T-cell (primary cell): ENCODE measurements around the gene LRP1B. TPM values are rescaled to one million over a fixed set of nuclear protein-coding genes. Genes with fewer than 3 reads are reported as not detected.

Experiments
- ATAC-seq, 4 experiments: fragments of 200-7000 bp in 3 of 4; fragments of 150-1000 bp in 1 of 4; cut with Tn5 transposase; replicated peaks in 1 of 4; 1 replicate in 3 of 4; 2 replicates in 1 of 4; pipeline ENCODE4 v1.10.0; 2021; ENCODE audit warnings: moderate library complexity in 3 of 4, mild to moderate bottlenecking in 2 of 4, moderate number of reproducible peaks in 1 of 4
- CTCF ChIA-PET, 2 donors: fragments of 300-600 bp; sonication (Branson Sonifier 250); formaldehyde crosslinking; loops; one replicate each; lab custom pipeline; 2022; ENCODE audit warnings: antibody characterized with exemption in 2 of 2; lab: Charles Lee
- POLR2A ChIA-PET, 2 donors: fragments of 300-600 bp; sonication (Branson Sonifier 250); formaldehyde crosslinking; loops; one replicate each; lab custom pipeline; 2022; ENCODE audit warnings: antibody characterized with exemption in 2 of 2; lab: Charles Lee
- DNase-seq, 35 experiments: peaks; one replicate each; pipeline versions ENCODE4 v3.0.0 to v3.0.0-alpha.2; 2013 to 2023
- H3K27ac ChIP-seq: one replicate; pipeline ENCODE4 v1.5.1; 2013; ENCODE audit warnings: low read length
- H3K27me3 ChIP-seq, 2 experiments: replicated peaks in 1 of 2; 1 replicate in 1 of 2; 2 replicates in 1 of 2; pipeline versions ENCODE4 v1.6.1 to v1.7.0; 2013; ENCODE audit warnings: low read length in 1 of 2, mixed read lengths in 1 of 2; ENCODE audit not compliant: control insufficient read depth in 2 of 2, insufficient read depth in 2 of 2; ENCODE audit errors: extremely low read depth in 1 of 2
- H3K36me3 ChIP-seq, 2 donors: 1 replicate in 1 of 2; 2 replicates in 1 of 2; pipeline versions ENCODE4 v1.6.1 to v1.7.0; 2013; ENCODE audit warnings: low read length in 1 of 2; ENCODE audit not compliant: control insufficient read depth in 2 of 2, insufficient read depth in 1 of 2; ENCODE audit errors: extremely low read depth in 1 of 2
- H3K4me1 ChIP-seq, 2 experiments: 1 replicate in 1 of 2; 2 replicates in 1 of 2; pipeline versions ENCODE4 v1.6.1 to v1.7.0; 2013; ENCODE audit warnings: low read length in 2 of 2, mixed read lengths in 1 of 2; ENCODE audit not compliant: insufficient read depth in 2 of 2, control insufficient read depth in 1 of 2; ENCODE audit errors: extremely low read depth in 1 of 2
- H3K4me3 ChIP-seq, 2 donors: 1 replicate in 1 of 2; 2 replicates in 1 of 2; pipeline versions ENCODE4 v1.5.1 to v1.7.0; 2013; ENCODE audit warnings: mild to moderate bottlenecking in 2 of 2, low read length in 1 of 2, moderate library complexity in 1 of 2; ENCODE audit not compliant: control insufficient read depth in 1 of 2; ENCODE audit errors: extremely low read depth in 1 of 2
- H3K9me3 ChIP-seq: 2 replicates; pipeline ENCODE4 v1.7.0; 2013
- H3K27ac Mint-ChIP-seq, 2 donors: one replicate each; pipeline ENCODE4 v1.8.0; 2020 to 2021; ENCODE audit warnings: mild to moderate bottlenecking in 2 of 2, mixed read lengths in 2 of 2
- H3K27me3 Mint-ChIP-seq, 2 donors: one replicate each; pipeline ENCODE4 v1.8.0; 2021 to 2022; ENCODE audit warnings: mixed read lengths in 2 of 2
- H3K36me3 Mint-ChIP-seq: one replicate; pipeline ENCODE4 v1.8.0; 2021; ENCODE audit warnings: mixed read lengths
- H3K4me1 Mint-ChIP-seq, 3 donors: one replicate each; pipeline ENCODE4 v1.8.0; 2020 to 2022; ENCODE audit warnings: mixed read lengths in 3 of 3, mild to moderate bottlenecking in 1 of 3
- H3K4me3 Mint-ChIP-seq, 3 donors: one replicate each; pipeline ENCODE4 v1.8.0; 2020 to 2022; ENCODE audit warnings: mild to moderate bottlenecking in 3 of 3, mixed read lengths in 3 of 3, moderate library complexity in 3 of 3
- H3K9me3 Mint-ChIP-seq, 3 donors: one replicate each; pipeline ENCODE4 v1.8.0; 2020 to 2022; ENCODE audit warnings: mixed read lengths in 3 of 3
- WGBS: methylation state at CpG from one replicate; pipeline ENCODE4 v1.1.5; 2013; ENCODE audit warnings: missing lambda C conversion rate; ENCODE audit not compliant: insufficient coverage; 5-methylcytosine and 5-hydroxymethylcytosine counted together
- total RNA-seq, 35 experiments: library from RNA in 6 of 35; stranded (reverse) in 6 of 35; fragments of 120-200 nt in 1 of 35; gene quantifications; one replicate each; pipeline versions ENCODE4 v1.2.1 to v1.2.4 and lab custom pipeline; 2013 to 2026

The LRP1B gene
- total RNA-seq, 5 donors from 2014 or later (not counting 1 experiment from before 2014, with no cell fraction given), result not detected

DNA sequence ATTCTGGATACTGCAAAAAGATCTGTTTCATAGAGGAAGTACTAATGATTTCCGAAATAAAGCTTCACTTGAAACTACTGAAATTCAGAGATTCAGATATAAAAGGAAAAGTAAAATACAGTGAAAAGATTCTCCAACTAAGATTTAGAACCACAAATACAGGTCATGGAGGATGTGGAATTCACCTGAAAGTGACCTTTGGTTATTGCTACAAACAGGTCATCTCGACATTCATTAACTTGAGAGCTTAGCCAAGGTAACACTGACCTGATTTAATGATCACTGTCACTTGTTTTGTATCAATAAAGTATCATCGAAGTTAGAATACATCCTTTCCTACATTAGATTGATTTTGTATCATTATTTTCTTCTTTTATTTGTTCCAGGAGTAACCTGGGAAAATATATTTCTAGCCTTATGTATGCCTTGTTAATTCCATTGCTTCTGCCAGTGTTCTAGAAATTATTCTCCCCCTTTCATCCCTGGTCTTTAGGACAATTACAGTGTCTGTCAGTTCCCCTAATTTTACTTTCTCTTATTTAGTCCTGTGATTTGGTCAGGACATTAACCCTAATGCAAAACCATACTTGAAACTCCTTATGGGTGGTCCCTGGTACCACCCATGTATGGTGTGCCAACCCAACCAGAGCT, 420.1 kb downstream of the LRP1B start:
- no CpG with 5 or more reads among the region's 3 CpGs for WGBS
- Mint-ChIP-seq H3K4me3 (no peak overlapping the region), H3K9me3 (peaks cover 5 to 15% (median 12%) of the 10 kb centered on the region in 3 donors), H3K36me3 (no peaks in the 10 kb centered on the region), H3K27ac (no peak overlapping the region), H3K4me1 (no peaks in the 10 kb centered on the region), H3K27me3 (no peaks in the 10 kb centered on the region)
- DNase-seq, result no peak
- ChIA-PET CTCF (no interaction called here), POLR2A (no interaction called here)
- no peak overlapping the region for H3K4me3 ChIP-seq
- H3K27me3 ChIP-seq, result no peaks in the 10 kb centered on the region
- no peaks in the 10 kb centered on the region for H3K4me1 ChIP-seq
- no peak for ATAC-seq
- H3K27ac ChIP-seq, result no peak overlapping the region
- no peaks in the 10 kb centered on the region for H3K36me3 ChIP-seq
- H3K9me3 ChIP-seq, result no peaks in the 10 kb centered on the region

DNA sequence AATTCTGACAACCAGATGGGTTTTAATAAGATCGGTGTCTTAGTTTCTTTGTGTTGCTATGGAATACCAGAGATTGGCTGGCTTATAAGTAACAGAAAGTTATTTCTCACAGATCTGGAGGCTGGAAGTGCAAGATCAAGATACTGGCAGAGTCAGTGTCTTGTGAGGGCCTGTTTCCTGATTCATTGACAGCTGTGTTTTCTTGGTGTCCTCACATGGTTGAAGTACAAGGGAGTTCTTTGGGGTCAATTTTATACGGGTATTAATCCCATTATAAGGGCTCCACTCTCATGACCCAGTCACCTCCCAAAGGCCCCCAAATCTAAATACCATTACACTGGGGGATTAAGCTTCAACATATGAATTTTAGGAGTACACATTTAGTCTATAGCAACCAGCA, 421.1 kb downstream of the LRP1B start:
- ChIA-PET POLR2A (no interaction called here), CTCF (no interaction called here)
- Histone ChIP-seq H3K4me3 (no peak overlapping the region), H3K27me3 (no peaks in the 10 kb centered on the region), H3K36me3 (no peaks in the 10 kb centered on the region), H3K27ac (no peak overlapping the region), H3K9me3 (no peaks in the 10 kb centered on the region), H3K4me1 (no peaks in the 10 kb centered on the region)
- Mint-ChIP-seq H3K4me1 (no peaks in the 10 kb centered on the region), H3K4me3 (no peak overlapping the region), H3K36me3 (no peaks in the 10 kb centered on the region), H3K27me3 (no peaks in the 10 kb centered on the region), H3K9me3 (peaks cover 5 to 15% (median 12%) of the 10 kb centered on the region in 3 donors), H3K27ac (no peak overlapping the region)
- ATAC-seq (no peak), DNase-seq (no peak)
- 100% methylated on average over 1 of the region's 2 CpGs for WGBS

DNA sequence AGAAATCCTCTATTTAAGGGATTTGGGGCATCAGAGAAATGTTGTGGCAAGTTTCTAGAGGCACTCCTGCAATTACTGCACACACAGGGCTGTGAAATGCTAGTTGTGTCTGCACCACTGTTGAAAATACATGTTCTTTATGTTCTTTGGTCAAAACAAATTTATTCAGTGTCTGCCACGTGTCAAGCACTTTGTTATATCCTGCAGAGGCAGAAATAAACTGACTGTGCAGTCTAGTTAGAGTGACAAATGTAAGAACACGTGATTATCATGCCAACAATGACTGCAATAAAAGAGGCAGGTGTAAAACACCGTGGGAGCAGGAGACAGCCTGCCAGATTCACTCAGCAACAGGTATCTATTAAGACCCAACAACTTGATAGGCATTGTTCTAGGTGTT, 423.3 kb downstream of the LRP1B start:
- 29% methylated on average over 1 of the region's 3 CpGs for WGBS
- Mint-ChIP-seq H3K9me3 (peaks cover 7 to 19% (median 12%) of the 10 kb centered on the region in 3 donors), H3K4me3 (no peak overlapping the region), H3K4me1 (no peaks in the 10 kb centered on the region), H3K27me3 (no peaks in the 10 kb centered on the region), H3K27ac (no peak overlapping the region), H3K36me3 (no peaks in the 10 kb centered on the region)
- CTCF ChIA-PET, result no interaction called here
- Histone ChIP-seq H3K36me3 (no peaks in the 10 kb centered on the region), H3K27me3 (no peaks in the 10 kb centered on the region), H3K9me3 (no peaks in the 10 kb centered on the region), H3K4me1 (no peaks in the 10 kb centered on the region), H3K27ac (no peak overlapping the region), H3K4me3 (no peak overlapping the region)
- DNase-seq, result no peak
- ATAC-seq, result no peak
- POLR2A ChIA-PET, result no interaction called here

DNA sequence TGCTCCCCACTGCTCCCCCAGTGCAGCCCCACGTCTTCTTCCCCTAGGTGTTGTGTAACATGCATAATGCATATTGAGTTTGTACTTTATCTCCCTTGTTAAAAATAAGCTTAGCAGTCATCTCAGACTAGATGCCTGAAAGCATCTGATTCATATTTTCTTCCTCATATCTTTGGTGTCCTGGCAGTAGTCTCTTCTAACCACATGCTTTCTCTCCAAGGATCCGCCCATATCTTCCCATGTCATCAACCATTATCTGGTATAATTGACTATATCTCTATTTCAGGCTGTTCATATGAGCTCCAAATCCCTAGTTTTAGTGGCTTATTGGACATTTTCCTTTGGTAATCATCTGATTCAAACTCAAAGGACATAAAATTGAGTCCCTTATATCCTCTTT, 426.3 kb downstream of the LRP1B start:
- no peaks in the 10 kb centered on the region for H3K9me3 ChIP-seq
- CTCF ChIA-PET, result no interaction called here
- no peaks in the 10 kb centered on the region for H3K4me1 ChIP-seq
- H3K36me3 ChIP-seq, result no peaks in the 10 kb centered on the region
- no CpG with 5 or more reads among the region's 2 CpGs for WGBS
- POLR2A ChIA-PET, result no interaction called here
- no peak for ATAC-seq
- DNase-seq, result no peak
- Mint-ChIP-seq H3K27me3 (no peaks in the 10 kb centered on the region), H3K4me1 (no peaks in the 10 kb centered on the region), H3K4me3 (no peak overlapping the region), H3K36me3 (no peaks in the 10 kb centered on the region), H3K9me3 (peaks cover 8 to 25% (median 16%) of the 10 kb centered on the region in 3 donors), H3K27ac (no peak overlapping the region)
- H3K4me3 ChIP-seq, result no peak overlapping the region
- H3K27me3 ChIP-seq, result no peaks in the 10 kb centered on the region
- H3K27ac ChIP-seq, result no peak overlapping the region

DNA sequence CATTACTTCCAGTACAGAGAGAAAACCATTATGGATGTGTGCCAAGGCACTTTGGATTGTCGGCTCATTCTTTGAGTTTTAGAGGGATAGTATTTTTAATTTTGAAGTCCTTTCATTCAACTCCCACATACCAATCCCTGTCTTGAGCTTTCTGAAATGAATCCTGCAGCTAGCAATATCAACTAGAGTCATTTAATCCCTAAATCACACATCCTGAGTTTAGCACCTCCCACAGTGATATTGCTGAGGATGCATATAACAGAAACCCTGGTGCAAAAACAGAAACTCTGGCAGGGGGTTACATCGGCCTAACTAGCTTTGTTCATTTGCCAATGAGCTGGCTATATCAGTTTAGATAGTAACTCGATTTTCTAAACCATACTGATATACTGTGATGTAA, 427.3 kb downstream of the LRP1B start:
- Mint-ChIP-seq H3K4me3 (no peak overlapping the region), H3K36me3 (no peaks in the 10 kb centered on the region), H3K27me3 (no peaks in the 10 kb centered on the region), H3K4me1 (no peaks in the 10 kb centered on the region), H3K9me3 (peaks cover 8 to 23% (median 13%) of the 10 kb centered on the region in 3 donors), H3K27ac (no peak overlapping the region)
- ChIA-PET CTCF (no interaction called here), POLR2A (no interaction called here)
- Histone ChIP-seq H3K36me3 (no peaks in the 10 kb centered on the region), H3K9me3 (no peaks in the 10 kb centered on the region), H3K4me1 (no peaks in the 10 kb centered on the region), H3K27me3 (no peaks in the 10 kb centered on the region), H3K4me3 (no peak overlapping the region), H3K27ac (no peak overlapping the region)
- no CpG with 5 or more reads among the region's 3 CpGs for whole genome bisulfite sequencing
- ATAC-seq (no peak), DNase-seq (no peak)

DNA sequence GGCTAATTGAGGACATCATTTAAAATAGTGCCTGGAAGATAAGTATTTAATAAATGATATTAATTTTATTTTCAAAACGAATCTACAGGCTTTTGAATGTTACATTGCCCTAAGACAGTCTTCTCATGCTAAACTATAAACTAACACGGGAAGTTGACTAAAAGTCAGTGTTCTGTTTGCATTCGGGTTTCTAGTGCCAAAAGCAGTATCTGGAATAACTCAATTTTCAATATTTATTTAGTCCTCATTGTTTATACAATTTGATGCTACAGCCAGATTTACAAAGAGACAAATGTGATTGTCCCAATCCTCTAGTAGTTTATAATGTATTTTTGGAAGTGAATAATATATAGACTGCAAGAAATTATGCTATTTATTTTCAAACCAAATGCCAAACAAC, 429.2 kb downstream of the LRP1B start:
- POLR2A ChIA-PET, result no interaction called here
- H3K4me1 ChIP-seq, result no peaks in the 10 kb centered on the region
- H3K27ac ChIP-seq, result no peak overlapping the region
- Mint-ChIP-seq H3K36me3 (no peaks in the 10 kb centered on the region), H3K4me1 (no peaks in the 10 kb centered on the region), H3K27ac (no peak overlapping the region), H3K4me3 (no peak overlapping the region), H3K9me3 (peaks cover 8 to 20% (median 13%) of the 10 kb centered on the region in 3 donors), H3K27me3 (no peaks in the 10 kb centered on the region)
- no peaks in the 10 kb centered on the region for H3K9me3 ChIP-seq
- H3K36me3 ChIP-seq, result no peaks in the 10 kb centered on the region
- DNase-seq, result no peak
- WGBS, result no CpG with 5 or more reads among the region's 3 CpGs
- no peak overlapping the region for H3K4me3 ChIP-seq
- H3K27me3 ChIP-seq, result no peaks in the 10 kb centered on the region
- CTCF ChIA-PET, result no interaction called here
- no peak for ATAC-seq
